Breast epithelium (tissue), 4 donors: ENCODE measurements around the gene ROBO2. TPM values are rescaled to one million over a fixed set of nuclear protein-coding genes. Genes with fewer than 3 reads are reported as not detected.

ENCODE experiments used
- DNase-seq, 2 donors: peaks; one replicate each; pipeline ENCODE4 v3.0.0-alpha.2; 2019; ENCODE audit warnings: low spot score in 2 of 2
- H3K27ac ChIP-seq, 2 donors: fragments of 200-600 bp; sonication (generic) in 1 of 2; one replicate each; pipeline ENCODE4 v1.5.1; 2016 to 2019; ENCODE audit warnings: mild to moderate bottlenecking in 1 of 2
- H3K27me3 ChIP-seq, 2 donors: fragments of 200-600 bp; sonication (generic) in 1 of 2; one replicate each; pipeline versions ENCODE4 v1.5.1 to v1.6.0; 2017 to 2019; ENCODE audit warnings: control low read depth in 1 of 2, mild to moderate bottlenecking in 1 of 2
- H3K36me3 ChIP-seq: fragments of 200-600 bp; one replicate; pipeline ENCODE4 v1.5.1; 2019
- H3K4me1 ChIP-seq, 2 donors: fragments of 200-600 bp; sonication (generic); one replicate each; pipeline ENCODE4 v1.5.1; 2016 to 2019; ENCODE audit warnings: control low read depth in 1 of 2
- H3K4me3 ChIP-seq, 3 donors: fragments of 200-600 bp; sonication (generic); 1 replicate in 2 of 3; 2 replicates in 1 of 3; pipeline ENCODE4 v1.5.1; 2016 to 2019; ENCODE audit warnings: mild to moderate bottlenecking in 3 of 3, moderate library complexity in 2 of 3
- H3K9me3 ChIP-seq, 2 donors: fragments of 200-600 bp; sonication (generic) in 1 of 2; one replicate each; pipeline ENCODE4 v1.5.1; 2016 to 2019; ENCODE audit warnings: control low read depth in 1 of 2
- POLR2A ChIP-seq: fragments of 450-650 bp; IDR thresholded peaks from one replicate; pipeline ENCODE4 v1.6.1; 2016; ENCODE audit warnings: antibody characterized with exemption, mild to moderate bottlenecking, moderate library complexity
- POLR2AphosphoS5 ChIP-seq, 3 donors: sonication (generic); formaldehyde crosslinking; IDR thresholded peaks; one replicate each; pipeline ENCODE4 v1.6.1; 2017; ENCODE audit warnings: antibody characterized with exemption in 3 of 3
- intact Hi-C: fragments of 100-400 bp; cut with DNase I; formaldehyde crosslinking; loops from one replicate; pipeline ENCODE4 v1.15.1; 2023; ENCODE audit warnings: low total_unique reads
- total RNA-seq, 3 donors: library from RNA; depleted of rRNA; stranded (reverse); fragments of >200 nt; gene quantifications; one replicate each; pipeline ENCODE4 v1.1.0, GENCODE V29; 2016
- TF ChIP-seq, protein P1 (sequence below), 3 donors: fragments of 450-650 bp; IDR thresholded peaks; one replicate each; pipeline ENCODE4 v1.5.1; 2016 to 2017; ENCODE audit warnings: antibody characterized with exemption in 3 of 3, mild to moderate bottlenecking in 3 of 3, moderate library complexity in 3 of 3

Gene ROBO2
- total RNA-seq, 3 donors from 2014 or later: 0.98 to 1.4 (median 1.3) TPM

DNA sequence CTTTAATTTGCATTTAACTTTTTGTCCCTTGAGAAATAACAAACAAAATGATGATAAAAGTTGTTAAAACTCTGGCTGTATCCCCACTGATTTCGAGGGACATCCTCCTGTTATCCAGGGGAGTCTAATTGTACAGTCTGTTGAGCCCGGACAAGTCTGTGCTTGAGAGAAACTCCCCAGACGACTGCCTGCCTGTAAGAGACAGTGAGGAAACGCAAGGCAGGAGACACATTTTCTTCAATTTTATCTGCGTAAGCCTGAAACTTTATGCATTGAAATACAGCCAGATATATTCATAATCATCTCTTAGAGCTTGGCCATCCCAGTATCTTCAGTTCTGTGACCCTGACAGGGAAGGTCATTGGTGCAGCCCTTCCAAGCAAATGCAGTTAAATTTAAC is 97.7 kb downstream of the ROBO2 start:
- Histone ChIP-seq H3K27me3 (no peaks in the 10 kb centered on the region), H3K9me3 (peaks cover 4 to 7% of the 10 kb centered on the region in 2 donors), H3K27ac (no peak overlapping the region), H3K4me1 (no peaks in the 10 kb centered on the region), H3K4me3 (no peak overlapping the region), H3K36me3 (no peaks in the 10 kb centered on the region)
- TF ChIP-seq POLR2AphosphoS5 (IDR thresholded peaks at IDR 0.05) (no peak), POLR2A (no peak)
- TF ChIP-seq, protein P1, sequence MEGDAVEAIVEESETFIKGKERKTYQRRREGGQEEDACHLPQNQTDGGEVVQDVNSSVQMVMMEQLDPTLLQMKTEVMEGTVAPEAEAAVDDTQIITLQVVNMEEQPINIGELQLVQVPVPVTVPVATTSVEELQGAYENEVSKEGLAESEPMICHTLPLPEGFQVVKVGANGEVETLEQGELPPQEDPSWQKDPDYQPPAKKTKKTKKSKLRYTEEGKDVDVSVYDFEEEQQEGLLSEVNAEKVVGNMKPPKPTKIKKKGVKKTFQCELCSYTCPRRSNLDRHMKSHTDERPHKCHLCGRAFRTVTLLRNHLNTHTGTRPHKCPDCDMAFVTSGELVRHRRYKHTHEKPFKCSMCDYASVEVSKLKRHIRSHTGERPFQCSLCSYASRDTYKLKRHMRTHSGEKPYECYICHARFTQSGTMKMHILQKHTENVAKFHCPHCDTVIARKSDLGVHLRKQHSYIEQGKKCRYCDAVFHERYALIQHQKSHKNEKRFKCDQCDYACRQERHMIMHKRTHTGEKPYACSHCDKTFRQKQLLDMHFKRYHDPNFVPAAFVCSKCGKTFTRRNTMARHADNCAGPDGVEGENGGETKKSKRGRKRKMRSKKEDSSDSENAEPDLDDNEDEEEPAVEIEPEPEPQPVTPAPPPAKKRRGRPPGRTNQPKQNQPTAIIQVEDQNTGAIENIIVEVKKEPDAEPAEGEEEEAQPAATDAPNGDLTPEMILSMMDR (IDR thresholded peaks at IDR 0.05): no peak
- no peak for DNase-seq
- intact Hi-C loops: no loop called here

DNA sequence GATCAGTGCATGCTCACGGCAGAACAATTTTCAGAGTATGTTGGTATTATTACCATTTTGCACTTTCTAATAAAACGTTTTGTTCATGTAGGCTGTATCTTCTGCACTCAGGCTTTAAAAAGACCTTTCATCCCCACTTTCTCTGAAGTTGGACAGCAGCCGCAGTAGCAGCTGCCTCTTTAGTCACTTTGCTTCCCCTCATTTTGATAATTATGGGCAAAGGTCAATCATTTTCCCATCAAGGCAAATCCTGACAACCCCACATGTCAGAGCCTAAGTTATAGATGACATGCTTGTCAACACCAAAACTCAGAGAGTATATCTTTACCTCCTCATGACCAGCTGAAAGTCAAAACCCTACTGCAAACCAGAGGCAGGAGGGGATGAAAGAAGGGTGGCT is 99.7 kb downstream of the ROBO2 start:
- Histone ChIP-seq H3K4me1 (no peaks in the 10 kb centered on the region), H3K9me3 (peaks cover 4 to 7% of the 10 kb centered on the region in 2 donors), H3K4me3 (no peak overlapping the region), H3K27me3 (no peaks in the 10 kb centered on the region), H3K36me3 (no peaks in the 10 kb centered on the region), H3K27ac (no peak overlapping the region)
- no peak for DNase-seq
- intact Hi-C loops: no loop called here
- TF ChIP-seq POLR2A (no peak), POLR2AphosphoS5 (IDR thresholded peaks at IDR 0.05) (no peak)
- TF ChIP-seq, protein P1 (IDR thresholded peaks at IDR 0.05): no peak

DNA sequence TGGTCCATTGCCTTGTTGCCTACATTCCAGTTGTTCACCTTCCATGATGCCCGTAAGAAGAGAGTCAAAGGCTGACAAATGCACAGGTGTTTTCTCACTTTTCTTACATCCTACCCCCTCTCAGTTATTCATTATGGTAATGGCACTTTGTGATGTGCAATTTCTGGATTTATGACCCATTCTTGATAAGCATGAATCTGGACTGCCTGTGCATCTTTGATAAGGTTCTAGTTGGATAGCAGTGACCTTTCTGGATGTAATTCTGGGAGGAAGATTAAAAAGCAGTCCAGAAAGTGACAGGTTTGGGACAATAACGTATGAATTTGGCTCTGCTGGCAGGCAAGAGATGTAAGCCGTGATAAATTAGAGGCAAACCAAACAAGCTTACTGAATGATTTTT is 101.5 kb downstream of the ROBO2 start:
- Histone ChIP-seq H3K27ac (no peak overlapping the region), H3K4me3 (no peak overlapping the region), H3K27me3 (no peaks in the 10 kb centered on the region), H3K4me1 (no peaks in the 10 kb centered on the region), H3K36me3 (no peaks in the 10 kb centered on the region), H3K9me3 (peaks cover 0 to 5% of the 10 kb centered on the region in 2 donors)
- intact Hi-C loops: no loop called here
- TF ChIP-seq, protein P1 (IDR thresholded peaks at IDR 0.05): no peak
- TF ChIP-seq POLR2AphosphoS5 (IDR thresholded peaks at IDR 0.05): no peak
- TF ChIP-seq POLR2A: no peak
- DNase-seq: no peak

DNA sequence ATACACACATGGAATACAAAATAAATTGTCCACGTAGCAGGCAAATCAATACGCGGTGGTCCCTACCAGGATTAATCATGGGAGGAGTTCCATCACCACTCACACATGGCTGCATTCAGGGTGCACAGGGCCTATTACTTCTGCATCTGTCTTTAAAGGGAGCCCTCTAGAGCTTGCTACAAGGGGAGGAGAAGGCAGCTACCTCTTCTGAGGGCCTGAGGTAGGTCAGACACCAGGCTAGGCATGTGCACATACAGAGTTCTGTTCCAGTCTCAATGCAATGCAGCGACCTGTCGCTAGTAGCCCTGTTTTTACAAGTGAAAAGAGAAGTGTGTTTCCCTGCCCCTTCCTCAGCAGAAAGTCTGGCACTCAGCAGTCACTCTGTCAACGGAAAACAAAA is 102.7 kb downstream of the ROBO2 start:
- Histone ChIP-seq H3K27ac (no peak overlapping the region), H3K4me3 (no peak overlapping the region), H3K4me1 (no peaks in the 10 kb centered on the region), H3K27me3 (no peaks in the 10 kb centered on the region), H3K36me3 (no peaks in the 10 kb centered on the region), H3K9me3 (no peaks in the 10 kb centered on the region)
- TF ChIP-seq POLR2A (no peak), POLR2AphosphoS5 (IDR thresholded peaks at IDR 0.05) (no peak)
- TF ChIP-seq, protein P1 (IDR thresholded peaks at IDR 0.05): no peak
- intact Hi-C loops: loop anchor here (2.0 kb wide), 1 partner anchor 44 kb away; no protein-coding TSS in a partner anchor
- DNase-seq: no peak

DNA sequence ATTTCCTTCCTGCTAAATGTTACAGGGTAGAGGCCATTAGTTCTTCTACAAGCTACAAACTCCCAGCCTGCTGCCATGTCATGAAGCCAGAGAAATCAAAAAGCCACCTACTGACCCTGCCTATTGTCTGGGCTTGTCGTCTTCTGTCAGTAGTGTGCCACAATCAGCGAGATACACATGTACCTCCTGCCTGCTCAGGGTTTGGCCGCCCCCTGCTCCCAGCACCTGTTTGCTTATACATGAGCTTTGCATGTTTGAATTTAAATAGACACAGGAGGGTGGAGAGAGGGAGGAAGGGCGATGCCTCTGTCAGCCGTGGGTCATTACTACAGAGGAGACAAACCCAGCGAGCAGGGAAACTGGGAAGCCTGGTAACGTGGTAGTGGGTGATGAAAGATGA is 106.1 kb downstream of the ROBO2 start:
- intact Hi-C loops: no loop called here
- H3K4me1 ChIP-seq: no peaks in the 10 kb centered on the region
- TF ChIP-seq, protein P1 (IDR thresholded peaks at IDR 0.05): no peak
- TF ChIP-seq POLR2AphosphoS5 (IDR thresholded peaks at IDR 0.05): no peak
- no peak overlapping the region for H3K4me3 ChIP-seq
- no peaks in the 10 kb centered on the region for H3K27me3 ChIP-seq
- H3K9me3 ChIP-seq: no peaks in the 10 kb centered on the region
- no peaks in the 10 kb centered on the region for H3K36me3 ChIP-seq
- no peak for DNase-seq
- no peak overlapping the region for H3K27ac ChIP-seq
